NCI-H345 treated with DMSO at 0.1 percent for 48 hours (cell line): ENCODE data around the gene TRIM54.

Experiments used
- DNase-seq: peaks from one replicate; lab custom pipeline; 2025; ENCODE audit not compliant: unreplicated experiment; lab: John Stamatoyannopoulos, UW

Gene TRIM54

DNA sequence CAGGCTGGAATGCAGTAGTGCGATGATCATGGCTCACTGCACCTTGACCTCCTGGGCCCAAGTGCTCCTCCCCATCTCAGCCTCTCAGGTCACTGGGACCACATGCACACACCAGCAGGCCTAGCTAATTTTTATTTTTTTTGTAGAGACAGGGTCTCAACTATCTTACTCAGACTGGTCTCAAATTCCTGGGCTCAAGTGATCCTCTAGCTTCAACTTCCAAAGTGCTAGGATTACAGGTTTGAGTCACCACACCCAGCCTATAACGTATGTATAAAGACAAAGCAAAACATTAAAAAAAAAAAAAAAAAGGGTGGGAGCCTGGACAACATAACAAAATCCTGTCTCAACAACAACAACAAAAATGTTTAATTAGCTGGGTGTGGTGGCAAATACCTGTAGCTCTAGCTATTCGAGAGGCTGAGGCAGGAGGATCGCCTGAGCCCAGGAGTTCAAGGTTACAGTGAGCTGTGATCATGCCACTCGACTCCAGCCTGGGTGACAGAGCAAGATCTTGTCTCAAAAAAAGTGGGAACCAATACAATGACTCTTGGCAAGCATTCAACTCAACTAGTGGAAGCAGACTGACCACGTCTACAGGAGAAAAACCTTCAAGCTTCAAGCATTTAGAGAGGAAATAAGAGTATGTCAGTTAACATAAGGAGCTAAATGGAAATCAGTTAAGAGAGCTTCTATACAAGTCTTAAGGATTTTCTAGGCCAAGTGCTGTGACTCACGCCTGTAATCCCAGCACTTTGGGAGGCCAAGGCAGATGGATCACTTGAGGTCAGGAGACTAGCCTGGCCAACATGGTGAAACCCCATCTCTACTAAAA is 71.8 kb downstream of the TRIM54 start:
- no peak for DNase-seq

DNA sequence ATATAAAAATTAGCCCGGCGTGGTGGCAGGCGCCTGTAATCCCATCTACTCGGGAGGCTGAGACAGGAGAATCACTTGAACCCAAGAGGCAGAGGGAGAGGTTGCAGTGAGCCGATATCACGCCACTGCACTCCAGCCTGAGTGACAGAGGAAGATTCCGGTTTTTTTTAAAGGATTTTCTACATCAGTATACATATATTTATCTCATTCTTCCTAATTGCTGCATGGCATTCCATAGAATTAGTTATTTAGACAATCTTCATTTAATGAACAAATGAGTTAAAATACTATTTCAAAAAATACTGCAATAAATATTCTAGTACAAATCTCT is 72.3 kb downstream of the TRIM54 start:
- DNase-seq = no peak

DNA sequence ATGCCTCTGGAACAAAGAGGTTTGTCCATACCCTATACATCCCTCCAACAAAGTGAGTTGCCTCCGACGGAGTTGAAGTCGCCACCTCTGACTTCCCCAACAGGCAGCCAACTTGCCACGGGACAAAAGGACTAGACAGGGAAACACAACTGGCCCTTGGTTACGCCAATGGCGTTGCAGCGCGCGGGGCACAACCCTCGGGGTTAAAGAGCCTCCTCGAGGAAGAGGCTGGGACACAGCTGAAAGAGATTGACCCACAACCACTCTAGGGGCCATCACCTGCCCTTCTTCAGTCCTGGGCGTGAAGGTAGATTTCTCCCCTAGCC is 73.8 kb downstream of the TRIM54 start:
- DNase-seq = no peak

DNA sequence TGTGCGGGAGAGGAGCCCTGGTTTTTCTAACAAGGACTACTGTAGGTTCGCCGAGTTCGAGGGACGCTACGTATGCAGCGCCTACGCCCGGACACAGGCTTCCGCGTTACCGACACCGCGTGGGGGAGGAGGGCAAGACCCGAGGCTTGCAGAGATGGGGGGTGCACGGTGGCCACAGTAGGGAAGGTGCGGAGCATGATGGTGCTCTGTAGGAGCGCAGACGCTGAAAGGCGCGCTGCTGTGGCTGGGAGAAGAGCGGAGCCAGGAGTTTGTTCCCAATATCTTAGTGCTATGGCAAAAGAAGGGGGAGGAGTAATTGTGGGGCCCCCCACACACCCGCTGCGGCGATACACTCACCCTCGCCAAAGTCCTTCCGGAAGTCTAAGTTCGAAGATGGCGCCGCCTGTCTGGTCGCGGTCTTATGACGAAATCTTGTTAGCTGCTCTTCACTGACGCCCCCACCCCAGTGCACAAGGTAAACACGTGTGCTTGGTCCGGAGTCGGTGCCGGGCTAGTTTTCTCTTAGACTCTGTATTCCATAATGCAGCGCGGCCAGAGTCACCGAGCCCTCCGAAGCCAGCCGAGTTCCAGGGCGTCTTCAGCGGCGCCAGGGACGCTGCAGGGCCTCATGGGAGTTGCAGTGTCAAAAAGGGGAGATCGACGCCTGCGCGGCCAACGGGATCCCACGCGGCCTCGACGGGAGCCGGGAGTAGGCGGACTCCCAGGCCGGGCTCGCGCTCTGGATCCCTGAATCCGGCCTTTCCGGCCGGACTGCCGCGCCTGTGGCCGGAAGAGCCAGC is 74.4 kb downstream of the TRIM54 start, which contains the start of gene GTF3C2:
GTF3C2 (minus strand) TSS at position 383 of the 800 bp plus-strand sequence. CDS start 13,210 bp downstream, outside the sequence.
- DNase-seq = peak; percentile 93
